MM.1S (cell line): ENCODE measurements around the gene RAI1.

ENCODE experiments used
- DNase-seq: peaks from one replicate; pipeline ENCODE4 v3.0.0-alpha.2; 2015
- H2AFZ ChIP-seq: fragments of 300-600 bp; sonication (generic); 2 replicates; pipeline ENCODE4 v1.6.0; 2016; ENCODE audit warnings: antibody characterized with exemption, low read length
- H3F3A ChIP-seq: fragments of 300-600 bp; sonication (generic); 2 replicates; pipeline ENCODE4 v1.6.1; 2016; ENCODE audit warnings: mild to moderate bottlenecking, antibody characterized with exemption, low read length, moderate library complexity, mixed read lengths; ENCODE audit not compliant: insufficient read depth
- H3K27ac ChIP-seq: fragments of 300-600 bp; sonication (generic); 2 replicates; pipeline ENCODE4 v1.5.1; 2016; ENCODE audit warnings: mild to moderate bottlenecking, low read length
- H3K27me3 ChIP-seq: fragments of 300-600 bp; sonication (generic); replicated peaks from 2 replicates; pipeline ENCODE4 v1.6.0; 2016; ENCODE audit warnings: low read length; ENCODE audit not compliant: insufficient read depth
- H3K36me3 ChIP-seq: fragments of 300-600 bp; sonication (generic); replicated peaks from 2 replicates; pipeline ENCODE4 v1.6.1; 2016; ENCODE audit warnings: mild to moderate bottlenecking, low read length, mixed read lengths; ENCODE audit not compliant: insufficient read depth
- H3K4me1 ChIP-seq: fragments of 300-600 bp; sonication (generic); 2 replicates; pipeline ENCODE4 v1.6.1; 2016; ENCODE audit warnings: low read length, mixed read lengths
- H3K4me2 ChIP-seq: fragments of 300-600 bp; sonication (generic); 2 replicates; pipeline ENCODE4 v1.6.0; 2016; ENCODE audit warnings: low read depth, low read length
- H3K4me3 ChIP-seq: fragments of 300-600 bp; sonication (generic); 2 replicates; pipeline ENCODE4 v1.5.1; 2016; ENCODE audit warnings: low read length, mixed read lengths
- H3K79me2 ChIP-seq: fragments of 300-600 bp; sonication (generic); 2 replicates; pipeline ENCODE4 v1.6.1; 2016; ENCODE audit warnings: mixed run types, low read length, mixed read lengths
- H3K9ac ChIP-seq: fragments of 300-600 bp; sonication (generic); 2 replicates; pipeline ENCODE4 v1.6.1; 2016; ENCODE audit warnings: low read length, mixed read lengths
- H3K9me2 ChIP-seq: fragments of 300-600 bp; sonication (generic); replicated peaks from 2 replicates; pipeline ENCODE4 v1.6.1; 2016; ENCODE audit warnings: mild to moderate bottlenecking, low read length, mixed read lengths; ENCODE audit not compliant: insufficient read depth
- H3K9me3 ChIP-seq: fragments of 300-600 bp; sonication (generic); replicated peaks from 2 replicates; pipeline ENCODE4 v1.6.1; 2016; ENCODE audit warnings: mild to moderate bottlenecking, low read length, mixed read lengths; ENCODE audit not compliant: insufficient read depth
- H4K20me1 ChIP-seq: fragments of 300-600 bp; sonication (generic); 2 replicates; pipeline ENCODE4 v1.6.1; 2016; ENCODE audit warnings: mild to moderate bottlenecking, low read length, moderate library complexity, mixed read lengths; ENCODE audit not compliant: insufficient read depth
- EZH2 ChIP-seq: fragments of 300-600 bp; sonication (generic); optimal IDR thresholded peaks from 2 replicates; pipeline ENCODE3; 2017; ENCODE audit warnings: low read depth, mild to moderate bottlenecking, antibody characterized with exemption, low read length, mixed read lengths
- EZH2phosphoT487 ChIP-seq: fragments of 300-600 bp; sonication (generic); IDR thresholded peaks from 2 replicates; pipeline ENCODE4 v1.6.1; 2018; ENCODE audit warnings: antibody characterized with exemption, low read length
- TF ChIP-seq, protein P1 (sequence below): fragments of 300-600 bp; sonication (generic); IDR thresholded peaks from 2 replicates; pipeline ENCODE4 v1.5.1; 2016; ENCODE audit warnings: antibody characterized with exemption, low read length, mixed read lengths

Gene RAI1

DNA sequence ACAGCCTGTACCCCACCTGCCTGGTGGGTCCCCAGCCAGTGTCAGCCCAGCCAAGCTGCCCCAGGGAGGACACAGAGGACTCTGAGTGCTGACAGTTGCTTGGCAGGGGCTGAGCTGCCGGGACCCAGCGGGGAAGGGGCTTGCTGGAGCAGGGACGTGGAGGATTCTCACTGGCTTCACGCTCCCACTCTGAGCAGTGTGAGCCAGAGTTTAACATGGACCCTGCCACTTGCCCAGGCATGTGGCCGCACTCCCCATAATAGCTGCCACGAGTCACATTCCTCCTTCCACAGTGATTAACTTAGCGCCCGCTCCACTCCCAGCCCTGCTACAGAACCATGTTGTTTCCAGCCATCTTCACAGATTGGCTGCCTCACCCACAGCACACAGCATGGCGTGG, 124.3 kb downstream of the RAI1 start:
- Histone ChIP-seq H3K4me1 (peaks cover 16% of the 10 kb centered on the region), H3K4me2 (no peak overlapping the region), H3K36me3 (no peaks in the 10 kb centered on the region), H4K20me1 (no peaks in the 10 kb centered on the region), H3K27ac (no peak overlapping the region), H3F3A (peaks cover 13% of the 10 kb centered on the region), H3K4me3 (no peak overlapping the region), H3K9me3 (no peaks in the 10 kb centered on the region), H2AFZ (no peak overlapping the region), H3K27me3 (no peaks in the 10 kb centered on the region), H3K9ac (no peak overlapping the region), H3K9me2 (no peaks in the 10 kb centered on the region), H3K79me2 (no peaks in the 10 kb centered on the region)
- DNase-seq, result no peak
- TF ChIP-seq EZH2phosphoT487, result no peak
- TF ChIP-seq, protein P1, sequence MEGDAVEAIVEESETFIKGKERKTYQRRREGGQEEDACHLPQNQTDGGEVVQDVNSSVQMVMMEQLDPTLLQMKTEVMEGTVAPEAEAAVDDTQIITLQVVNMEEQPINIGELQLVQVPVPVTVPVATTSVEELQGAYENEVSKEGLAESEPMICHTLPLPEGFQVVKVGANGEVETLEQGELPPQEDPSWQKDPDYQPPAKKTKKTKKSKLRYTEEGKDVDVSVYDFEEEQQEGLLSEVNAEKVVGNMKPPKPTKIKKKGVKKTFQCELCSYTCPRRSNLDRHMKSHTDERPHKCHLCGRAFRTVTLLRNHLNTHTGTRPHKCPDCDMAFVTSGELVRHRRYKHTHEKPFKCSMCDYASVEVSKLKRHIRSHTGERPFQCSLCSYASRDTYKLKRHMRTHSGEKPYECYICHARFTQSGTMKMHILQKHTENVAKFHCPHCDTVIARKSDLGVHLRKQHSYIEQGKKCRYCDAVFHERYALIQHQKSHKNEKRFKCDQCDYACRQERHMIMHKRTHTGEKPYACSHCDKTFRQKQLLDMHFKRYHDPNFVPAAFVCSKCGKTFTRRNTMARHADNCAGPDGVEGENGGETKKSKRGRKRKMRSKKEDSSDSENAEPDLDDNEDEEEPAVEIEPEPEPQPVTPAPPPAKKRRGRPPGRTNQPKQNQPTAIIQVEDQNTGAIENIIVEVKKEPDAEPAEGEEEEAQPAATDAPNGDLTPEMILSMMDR, result no peak
- no peak for TF ChIP-seq EZH2

DNA sequence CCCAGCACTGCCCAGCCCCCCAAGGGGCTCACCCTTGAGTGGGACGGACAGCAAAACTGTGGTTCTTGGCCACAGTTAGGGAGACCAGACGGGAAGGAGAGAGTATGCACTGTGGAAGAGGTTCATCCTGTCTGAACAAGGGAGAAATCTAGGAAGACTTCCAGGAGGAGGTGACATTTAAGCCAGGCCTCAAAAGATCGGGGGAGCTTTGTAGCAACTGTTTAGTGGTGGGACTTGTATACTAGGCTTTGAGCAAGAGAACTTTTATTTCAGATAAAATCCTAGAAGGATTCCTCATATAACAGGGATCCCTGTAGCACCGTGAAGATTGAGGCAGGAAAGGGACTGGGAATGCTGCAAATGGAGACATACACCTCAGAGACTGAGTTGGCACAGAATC, 124.8 kb downstream of the RAI1 start:
- Histone ChIP-seq H3K9me3 (no peaks in the 10 kb centered on the region), H3K79me2 (no peaks in the 10 kb centered on the region), H3K9me2 (no peaks in the 10 kb centered on the region), H3K4me3 (no peak overlapping the region), H3K4me2 (no peak overlapping the region), H2AFZ (no peak overlapping the region), H3K4me1 (peaks cover 16% of the 10 kb centered on the region), H3K27me3 (no peaks in the 10 kb centered on the region), H4K20me1 (no peaks in the 10 kb centered on the region), H3K9ac (no peak overlapping the region), H3K36me3 (no peaks in the 10 kb centered on the region), H3F3A (peaks cover 13% of the 10 kb centered on the region), H3K27ac (no peak overlapping the region)
- no peak for TF ChIP-seq EZH2phosphoT487
- no peak for TF ChIP-seq EZH2
- TF ChIP-seq, protein P1, result no peak
- no peak for DNase-seq

DNA sequence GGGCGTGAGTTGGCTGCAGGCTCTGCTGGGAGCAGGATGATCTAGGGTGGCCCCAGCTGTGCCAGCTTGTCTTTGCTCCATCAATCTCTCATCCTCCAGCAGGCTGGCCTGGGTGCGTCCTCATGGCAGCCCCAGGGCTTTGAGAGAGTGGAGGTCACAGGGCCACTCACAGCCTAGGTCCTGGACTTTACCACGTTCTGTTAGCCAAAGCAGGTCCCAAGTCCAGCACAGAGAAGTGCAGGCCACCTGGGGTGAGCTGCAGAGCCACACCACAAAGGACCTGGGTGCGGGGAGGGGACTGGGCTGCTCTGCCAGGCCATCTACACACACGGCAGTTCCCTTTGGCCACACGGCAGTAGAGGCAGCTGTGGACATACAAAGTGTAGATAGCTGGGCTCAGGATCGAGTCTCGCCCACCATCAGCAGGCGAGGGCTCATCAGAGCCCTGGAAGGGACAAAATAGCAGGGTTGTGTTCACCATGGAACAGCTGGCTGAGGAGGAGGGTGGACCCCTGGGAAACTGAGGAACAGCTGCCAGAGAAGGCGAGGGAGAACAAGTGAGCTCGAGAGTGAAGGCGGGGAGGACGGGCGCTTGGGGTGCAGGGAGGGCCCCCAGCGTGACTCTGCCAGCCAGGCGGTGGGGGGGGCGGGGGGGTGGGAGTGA, 125.5 kb downstream of the RAI1 start:
- no peaks in the 10 kb centered on the region for H3K9me2 ChIP-seq
- H3F3A ChIP-seq, result peaks cover 13% of the 10 kb centered on the region
- no peak overlapping the region for H3K27ac ChIP-seq
- no peak overlapping the region for H3K4me3 ChIP-seq
- no peaks in the 10 kb centered on the region for H4K20me1 ChIP-seq
- no peak overlapping the region for H2AFZ ChIP-seq
- DNase-seq, result no peak
- H3K36me3 ChIP-seq, result no peaks in the 10 kb centered on the region
- no peaks in the 10 kb centered on the region for H3K9me3 ChIP-seq
- H3K79me2 ChIP-seq, result no peaks in the 10 kb centered on the region
- TF ChIP-seq EZH2phosphoT487 (no peak), EZH2 (no peak)
- TF ChIP-seq, protein P1, result no peak
- H3K9ac ChIP-seq, result no peak overlapping the region
- H3K4me1 ChIP-seq, result peaks cover 16% of the 10 kb centered on the region
- no peaks in the 10 kb centered on the region for H3K27me3 ChIP-seq
- no peak overlapping the region for H3K4me2 ChIP-seq
